CD4-positive, alpha-beta T cell (primary cell): ENCODE data around the gene TEAD2. TPM values are rescaled to one million over a fixed set of nuclear protein-coding genes. Genes with fewer than 3 reads are reported as not detected.
"Not testable (repeated sequence)": the region's sequence is repeated elsewhere in the genome, so short reads cannot be mapped to it uniquely, and the experiment has no call there.

Experiments used
- ATAC-seq: fragments of 200-7000 bp; cut with Tn5 transposase; one replicate; pipeline ENCODE4 v1.10.0; 2022; ENCODE audit warnings: mild to moderate bottlenecking; ENCODE audit not compliant: poor library complexity
- CTCF ChIA-PET: fragments of 350-600 bp; sonication (Branson Sonifier 250); formaldehyde crosslinking; loops from one replicate; lab custom pipeline; 2021; ENCODE audit warnings: antibody characterized with exemption, inconsistent platforms; lab: Charles Lee
- POLR2A ChIA-PET: fragments of 350-600 bp; sonication (Branson Sonifier 250); formaldehyde crosslinking; loops from one replicate; lab custom pipeline; 2021; ENCODE audit warnings: antibody characterized with exemption, inconsistent platforms; lab: Charles Lee
- DNase-seq, 14 experiments: peaks; one replicate each; pipeline ENCODE4 v3.0.0-alpha.2; 2013 to 2020; ENCODE audit warnings: mixed read lengths in 2 of 14
- H3K27ac ChIP-seq, 2 donors: one replicate each; pipeline versions ENCODE4 v1.5.1 to v1.7.0; 2013; ENCODE audit warnings: low read length in 2 of 2, low read depth in 1 of 2, mild to moderate bottlenecking in 1 of 2
- H3K27me3 ChIP-seq, 2 experiments: 1 replicate in 1 of 2; 2 replicates in 1 of 2; pipeline versions ENCODE4 v1.6.1 to v1.7.0; 2013; ENCODE audit warnings: low read length in 2 of 2, control low read depth in 1 of 2, mild to moderate bottlenecking in 1 of 2, moderate library complexity in 1 of 2; ENCODE audit not compliant: insufficient read depth in 2 of 2, control insufficient read depth in 1 of 2
- H3K36me3 ChIP-seq: one replicate; pipeline ENCODE4 v1.6.1; 2013; ENCODE audit warnings: low read length, control low read depth; ENCODE audit not compliant: insufficient read depth
- H3K4me1 ChIP-seq: one replicate; pipeline ENCODE4 v1.6.1; 2013; ENCODE audit warnings: low read length, control low read depth; ENCODE audit not compliant: insufficient read depth
- H3K4me3 ChIP-seq: one replicate; pipeline ENCODE4 v1.5.1; 2013; ENCODE audit warnings: mild to moderate bottlenecking, low read length, moderate library complexity
- H3K9me3 ChIP-seq, 2 experiments: 1 replicate in 1 of 2; 2 replicates in 1 of 2; pipeline versions ENCODE4 v1.6.1 to v1.7.0; 2013; ENCODE audit warnings: low read length in 2 of 2, mild to moderate bottlenecking in 2 of 2, control low read depth in 1 of 2, moderate library complexity in 1 of 2; ENCODE audit not compliant: control insufficient read depth in 1 of 2, insufficient read depth in 1 of 2
- H3K27ac Mint-ChIP-seq: one replicate; pipeline ENCODE4 v1.8.0; 2020; ENCODE audit warnings: mixed read lengths
- H3K27me3 Mint-ChIP-seq: one replicate; pipeline ENCODE4 v1.8.0; 2021; ENCODE audit warnings: mixed read lengths
- H3K36me3 Mint-ChIP-seq: one replicate; pipeline ENCODE4 v1.8.0; 2021; ENCODE audit warnings: low read depth, mixed read lengths
- H3K4me1 Mint-ChIP-seq: one replicate; pipeline ENCODE4 v1.8.0; 2021; ENCODE audit warnings: low read depth, mixed read lengths
- H3K4me3 Mint-ChIP-seq: one replicate; pipeline ENCODE4 v1.8.0; 2020; ENCODE audit warnings: mild to moderate bottlenecking, mixed read lengths
- H3K9me3 Mint-ChIP-seq: one replicate; pipeline ENCODE4 v1.8.0; 2020; ENCODE audit warnings: mixed read lengths
- CTCF ChIP-seq: fragments of 200-600 bp; IDR thresholded peaks from one replicate; pipeline ENCODE4 v1.8.0; 2022; ENCODE audit warnings: antibody characterized with exemption, mild to moderate bottlenecking
- intact Hi-C, 2 experiments: fragments of 100-400 bp; cut with DNase I in 1 of 2; cut with micrococcal nuclease in 1 of 2; formaldehyde crosslinking; loops; one replicate each; pipeline versions ENCODE4 v1.15.1 to v1.9.0; 2023 to 2025; cut with DNase I, micrococcal nuclease
- total RNA-seq, 174 experiments: library from RNA in 2 of 174; stranded (reverse) in 2 of 174; gene quantifications; one replicate each; pipeline ENCODE4 v1.2.3 and lab custom pipeline; 2021 to 2026

Gene TEAD2
- total RNA-seq, 2 experiments from 2014 or later = not detected

- ATAC-seq = no peak
- no peak for DNase-seq
- POLR2A ChIA-PET = no interaction called here
- intact Hi-C loops = loop anchor here (1.0 to 2.0 kb wide), 3 partner anchors 20 to 102 kb away; no protein-coding TSS in a partner anchor
- Mint-ChIP-seq H3K9me3 (no peaks in the 10 kb centered on the region), H3K4me3 (no peak overlapping the region), H3K27ac (no peak overlapping the region), H3K36me3 (peaks cover 46% of the 10 kb centered on the region), H3K27me3 (no peaks in the 10 kb centered on the region), H3K4me1 (peaks cover 54% of the 10 kb centered on the region)
- no peak overlapping the region for H3K4me3 ChIP-seq
- peaks cover 8% of the 10 kb centered on the region for H3K36me3 ChIP-seq
- peaks cover 40% of the 10 kb centered on the region for H3K4me1 ChIP-seq
- CTCF ChIA-PET = no interaction called here
- H3K27ac ChIP-seq = no peak overlapping the region
- no peak for TF ChIP-seq CTCF
- no peaks in the 10 kb centered on the region for H3K27me3 ChIP-seq
- H3K9me3 ChIP-seq = no peaks in the 10 kb centered on the region
Measured at GRCh38 chr19:49328741-49329140, 33.5 kb downstream of the TEAD2 start.

GRCh38 chr19:49327878-49328544 is 34.2 kb downstream of the TEAD2 start:
- peaks cover 32% of the 10 kb centered on the region for H3K4me1 ChIP-seq
- H3K4me3 Mint-ChIP-seq = peak overlapping the region; percentile 16
- peaks cover 44% of the 10 kb centered on the region for H3K36me3 Mint-ChIP-seq
- no peaks in the 10 kb centered on the region for H3K27me3 Mint-ChIP-seq
- peaks cover 8% of the 10 kb centered on the region for H3K36me3 ChIP-seq
- peak in 10 of 14 experiments; percentile 21 to 70 (median 42) for DNase-seq
- no peaks in the 10 kb centered on the region for H3K9me3 ChIP-seq
- peaks cover 47% of the 10 kb centered on the region for H3K4me1 Mint-ChIP-seq
- ATAC-seq = peak; percentile 42
- intact Hi-C loops = loop anchor here (1.0 to 2.0 kb wide), 3 partner anchors 19 to 102 kb away; no protein-coding TSS in a partner anchor
- H3K27me3 ChIP-seq = no peaks in the 10 kb centered on the region
- peak; percentile 74 for TF ChIP-seq CTCF
- ChIA-PET CTCF (interaction anchor here (0.9 to 1.2 kb wide), 6 partner anchors 9 to 142 kb away, joined by 3 to 8 read pairs (median 5); no protein-coding TSS in a partner anchor), POLR2A (no interaction called here)
- H3K9me3 Mint-ChIP-seq = no peaks in the 10 kb centered on the region
- no peak overlapping the region for H3K27ac ChIP-seq
- no peak overlapping the region for H3K4me3 ChIP-seq
- peak overlapping the region; percentile 35 for H3K27ac Mint-ChIP-seq

GRCh38 chr19:49326165-49326704 is 36.0 kb downstream of the TEAD2 start:
- H3K4me1 Mint-ChIP-seq = peaks cover 29% of the 10 kb centered on the region
- H3K36me3 Mint-ChIP-seq = peaks cover 40% of the 10 kb centered on the region
- Histone ChIP-seq H3K9me3 (no peaks in the 10 kb centered on the region), H3K4me3 (no peak overlapping the region), H3K27me3 (no peaks in the 10 kb centered on the region), H3K4me1 (peaks cover 15% of the 10 kb centered on the region), H3K36me3 (peaks cover 8% of the 10 kb centered on the region), H3K27ac (no peak overlapping the region)
- no peak overlapping the region for H3K4me3 Mint-ChIP-seq
- DNase-seq = no peak
- H3K9me3 Mint-ChIP-seq = no peaks in the 10 kb centered on the region
- TF ChIP-seq CTCF = no peak
- intact Hi-C loops = no loop called here
- POLR2A ChIA-PET = interaction anchor here (0.7 to 0.8 kb wide), 2 partner anchors 9 to 349 kb away, joined by 3 to 5 read pairs; no protein-coding TSS in a partner anchor
- ATAC-seq = no peak
- H3K27ac Mint-ChIP-seq = no peak overlapping the region
- CTCF ChIA-PET = no interaction called here
- no peaks in the 10 kb centered on the region for H3K27me3 Mint-ChIP-seq

- H3K27me3 Mint-ChIP-seq, H3K27ac ChIP-seq, H3K4me1 ChIP-seq, intact Hi-C loops, DNase-seq, H3K9me3 Mint-ChIP-seq, CTCF ChIA-PET, H3K9me3 ChIP-seq, H3K27me3 ChIP-seq, H3K27ac Mint-ChIP-seq, H3K36me3 ChIP-seq, H3K4me3 Mint-ChIP-seq, H3K4me3 ChIP-seq, ATAC-seq: not testable (repeated sequence)
- peaks cover 40% of the 10 kb centered on the region for H3K36me3 Mint-ChIP-seq
- POLR2A ChIA-PET = interaction anchor here (0.7 to 0.8 kb wide), 2 partner anchors 10 to 350 kb away, joined by 3 to 5 read pairs; no protein-coding TSS in a partner anchor
- peaks cover 26% of the 10 kb centered on the region for H3K4me1 Mint-ChIP-seq
Measured at GRCh38 chr19:49325756-49326155, 36.5 kb downstream of the TEAD2 start.
